ENCODE measurements around the gene PSD2. TPM values are rescaled to one million over a fixed set of nuclear protein-coding genes. Genes with fewer than 3 reads are reported as not detected.
"Not testable (repeated sequence)": the region's sequence is repeated elsewhere in the genome, so short reads cannot be mapped to it uniquely, and the experiment has no call there.

Gene PSD2
- total RNA-seq, 5 donors from 2014 or later (not counting 1 experiment from before 2014, with no cell fraction given), result 0.07 to 0.15 (median 0.09) TPM; not detected in 2

GRCh38 chr5:139787568-139788293 lies 7.9 kb upstream of the PSD2 start:
- Mint-ChIP-seq H3K4me3 (peak overlapping the region; percentile 80 to 85 (median 80)), H3K4me1 (peaks cover 4 to 11% (median 5%) of the 10 kb centered on the region in 3 donors), H3K9me3 (no peaks in the 10 kb centered on the region), H3K27ac (no peak overlapping the region), H3K27me3 (peaks cover 25 to 42% of the 10 kb centered on the region in 2 donors), H3K36me3 (no peaks in the 10 kb centered on the region)
- peak; percentile 36 to 90 (median 76) for DNase-seq
- under 1% methylated on average over 45 of the region's 57 CpGs for WGBS (ENCODE audit: insufficient coverage)
- ChIA-PET CTCF (interaction anchor here (0.6 to 3.5 kb wide), 23 partner anchors 10 to 994 kb away, joined by 3 to 63 read pairs (median 5); no protein-coding TSS in a partner anchor), POLR2A (no interaction called here)
- ATAC-seq (replicated peaks in 1 of 4), result peak; percentile 85 to 88 (median 86)
- Histone ChIP-seq H3K4me1 (ENCODE audit: control insufficient read depth in 1 of 2, extremely low read depth in 1 of 2, insufficient read depth in 2 of 2, low read length in 2 of 2) (peaks cover 2 to 16% of the 10 kb centered on the region in 2 experiments), H3K9me3 (no peaks in the 10 kb centered on the region), H3K27me3 (replicated peaks in 1 of 2; ENCODE audit: control insufficient read depth in 2 of 2, extremely low read depth in 1 of 2, insufficient read depth in 2 of 2, low read length in 1 of 2) (peaks cover 0 to 48% of the 10 kb centered on the region in 2 experiments), H3K36me3 (ENCODE audit: control insufficient read depth in 2 of 2, extremely low read depth in 1 of 2, insufficient read depth in 1 of 2, low read length in 1 of 2) (no peaks in the 10 kb centered on the region), H3K27ac (ENCODE audit: low read length) (no peak overlapping the region), H3K4me3 (ENCODE audit: control insufficient read depth in 1 of 2, extremely low read depth in 1 of 2, low read length in 1 of 2) (peak overlapping the region; percentile 48 to 78)

- Histone ChIP-seq H3K9me3 (no peaks in the 10 kb centered on the region), H3K4me1 (ENCODE audit: control insufficient read depth in 1 of 2, extremely low read depth in 1 of 2, insufficient read depth in 2 of 2, low read length in 2 of 2) (peaks cover 2 to 16% of the 10 kb centered on the region in 2 experiments), H3K27me3 (replicated peaks in 1 of 2; ENCODE audit: control insufficient read depth in 2 of 2, extremely low read depth in 1 of 2, insufficient read depth in 2 of 2, low read length in 1 of 2) (peaks cover 0 to 53% of the 10 kb centered on the region in 2 experiments), H3K4me3 (ENCODE audit: control insufficient read depth in 1 of 2, extremely low read depth in 1 of 2, low read length in 1 of 2) (no peak overlapping the region), H3K36me3 (ENCODE audit: control insufficient read depth in 2 of 2, extremely low read depth in 1 of 2, insufficient read depth in 1 of 2, low read length in 1 of 2) (no peaks in the 10 kb centered on the region), H3K27ac (ENCODE audit: low read length) (no peak overlapping the region)
- ATAC-seq (replicated peaks in 1 of 4) (peak in 1 of 4 experiments; percentile 4), DNase-seq (no peak)
- Mint-ChIP-seq H3K27me3 (peaks cover 28 to 46% of the 10 kb centered on the region in 2 donors), H3K4me1 (peaks cover 4 to 11% (median 5%) of the 10 kb centered on the region in 3 donors), H3K27ac (no peak overlapping the region), H3K4me3 (peak overlapping the region; percentile 31 to 85 (median 59)), H3K9me3 (no peaks in the 10 kb centered on the region), H3K36me3 (no peaks in the 10 kb centered on the region)
- 71% methylated on average over 20 of the region's 32 CpGs for WGBS (ENCODE audit: insufficient coverage)
- POLR2A ChIA-PET, result no interaction called here
- CTCF ChIA-PET, result interaction anchor here (0.6 to 3.5 kb wide), 9 partner anchors 12 to 995 kb away, joined by 3 to 63 read pairs (median 6); no protein-coding TSS in a partner anchor
These were observed 7.2 kb upstream of the PSD2 start for GRCh38 chr5:139788294-139788910.

- Histone ChIP-seq H3K36me3 (ENCODE audit: control insufficient read depth in 2 of 2, extremely low read depth in 1 of 2, insufficient read depth in 1 of 2, low read length in 1 of 2) (no peaks in the 10 kb centered on the region), H3K4me1 (ENCODE audit: control insufficient read depth in 1 of 2, extremely low read depth in 1 of 2, insufficient read depth in 2 of 2, low read length in 2 of 2) (peaks cover 2 to 16% of the 10 kb centered on the region in 2 experiments), H3K27me3 (replicated peaks in 1 of 2; ENCODE audit: control insufficient read depth in 2 of 2, extremely low read depth in 1 of 2, insufficient read depth in 2 of 2, low read length in 1 of 2) (peaks cover 3 to 56% of the 10 kb centered on the region in 2 experiments), H3K27ac (ENCODE audit: low read length) (no peak overlapping the region), H3K9me3 (no peaks in the 10 kb centered on the region), H3K4me3 (ENCODE audit: control insufficient read depth in 1 of 2, extremely low read depth in 1 of 2, low read length in 1 of 2) (no peak overlapping the region)
- Mint-ChIP-seq H3K4me1 (peaks cover 4 to 14% (median 5%) of the 10 kb centered on the region in 3 donors), H3K27ac (no peak overlapping the region), H3K4me3 (peak overlapping the region; percentile 17 to 60 (median 37)), H3K36me3 (no peaks in the 10 kb centered on the region), H3K9me3 (no peaks in the 10 kb centered on the region), H3K27me3 (peaks cover 26 to 46% of the 10 kb centered on the region in 2 donors)
- DNase-seq (no peak), ATAC-seq (replicated peaks in 1 of 4) (no peak)
- ChIA-PET POLR2A (no interaction called here), CTCF (no interaction called here)
- 100% methylated on average over 1 of the region's 12 CpGs for WGBS (ENCODE audit: insufficient coverage)
These were observed 6.3 kb upstream of the PSD2 start for GRCh38 chr5:139789116-139789844.

- H3K27ac Mint-ChIP-seq, result no peak overlapping the region
- DNase-seq (no peak), ATAC-seq (replicated peaks in 1 of 4) (no peak)
- ChIA-PET CTCF (no interaction called here), POLR2A (no interaction called here)
- no peak overlapping the region for H3K27ac ChIP-seq (ENCODE audit: low read length)
- H3K4me3 ChIP-seq (ENCODE audit: control insufficient read depth in 1 of 2, extremely low read depth in 1 of 2, low read length in 1 of 2), result no peak overlapping the region
- H3K9me3 Mint-ChIP-seq, result no peaks in the 10 kb centered on the region
- H3K4me1 Mint-ChIP-seq, result peaks cover 4 to 16% (median 6%) of the 10 kb centered on the region in 3 donors
- no peaks in the 10 kb centered on the region for H3K9me3 ChIP-seq
- no peaks in the 10 kb centered on the region for H3K36me3 ChIP-seq (ENCODE audit: control insufficient read depth in 2 of 2, extremely low read depth in 1 of 2, insufficient read depth in 1 of 2, low read length in 1 of 2)
- peaks cover 4 to 58% of the 10 kb centered on the region in 2 experiments for H3K27me3 ChIP-seq (replicated peaks in 1 of 2; ENCODE audit: control insufficient read depth in 2 of 2, extremely low read depth in 1 of 2, insufficient read depth in 2 of 2, low read length in 1 of 2)
- H3K4me3 Mint-ChIP-seq, result no peak overlapping the region
- H3K4me1 ChIP-seq (ENCODE audit: control insufficient read depth in 1 of 2, extremely low read depth in 1 of 2, insufficient read depth in 2 of 2, low read length in 2 of 2), result peaks cover 2 to 17% of the 10 kb centered on the region in 2 experiments
- peaks cover 30 to 47% of the 10 kb centered on the region in 2 donors for H3K27me3 Mint-ChIP-seq
- 86% methylated on average over 12 of the region's 12 CpGs for WGBS (ENCODE audit: insufficient coverage)
- no peaks in the 10 kb centered on the region for H3K36me3 Mint-ChIP-seq
These were observed 5.8 kb upstream of the PSD2 start for GRCh38 chr5:139789845-139790189.

- DNase-seq, result no peak
- ChIA-PET POLR2A (no interaction called here), CTCF (interaction anchor here (0.7 to 1.2 kb wide), 5 partner anchors 13 to 178 kb away, joined by 3 to 13 read pairs (median 3); no protein-coding TSS in a partner anchor)
- Mint-ChIP-seq H3K27me3 (peaks cover 30 to 50% of the 10 kb centered on the region in 2 donors), H3K9me3 (no peaks in the 10 kb centered on the region), H3K36me3 (no peaks in the 10 kb centered on the region), H3K4me3 (no peak overlapping the region), H3K4me1 (peaks cover 4 to 20% (median 11%) of the 10 kb centered on the region in 3 donors), H3K27ac (no peak overlapping the region)
- no peaks in the 10 kb centered on the region for H3K9me3 ChIP-seq
- H3K27me3 ChIP-seq (replicated peaks in 1 of 2; ENCODE audit: control insufficient read depth in 2 of 2, extremely low read depth in 1 of 2, insufficient read depth in 2 of 2, low read length in 1 of 2), result peaks cover 4 to 58% of the 10 kb centered on the region in 2 experiments
- no CpG with 5 or more reads among the region's 2 CpGs for whole genome bisulfite sequencing (ENCODE audit: insufficient coverage)
- peaks cover 2 to 27% of the 10 kb centered on the region in 2 experiments for H3K4me1 ChIP-seq (ENCODE audit: control insufficient read depth in 1 of 2, extremely low read depth in 1 of 2, insufficient read depth in 2 of 2, low read length in 2 of 2)
- no peak overlapping the region for H3K27ac ChIP-seq (ENCODE audit: low read length)
- no peak for ATAC-seq (replicated peaks in 1 of 4)
- H3K36me3 ChIP-seq (ENCODE audit: control insufficient read depth in 2 of 2, extremely low read depth in 1 of 2, insufficient read depth in 1 of 2, low read length in 1 of 2), result no peaks in the 10 kb centered on the region
- H3K4me3 ChIP-seq (ENCODE audit: control insufficient read depth in 1 of 2, extremely low read depth in 1 of 2, low read length in 1 of 2), result no peak overlapping the region
These were observed 3.4 kb upstream of the PSD2 start for GRCh38 chr5:139792218-139792617.

GRCh38 chr5:139792655-139793054 lies 3.0 kb upstream of the PSD2 start:
- WGBS (ENCODE audit: insufficient coverage), result 67% methylated on average over 1 of the region's 2 CpGs
- H3K36me3 Mint-ChIP-seq; H3K36me3 ChIP-seq (ENCODE audit: control insufficient read depth in 2 of 2, extremely low read depth in 1 of 2, insufficient read depth in 1 of 2, low read length in 1 of 2); ATAC-seq (replicated peaks in 1 of 4); H3K4me3 Mint-ChIP-seq; H3K27ac Mint-ChIP-seq; H3K27ac ChIP-seq (ENCODE audit: low read length); H3K9me3 ChIP-seq; H3K4me3 ChIP-seq (ENCODE audit: control insufficient read depth in 1 of 2, extremely low read depth in 1 of 2, low read length in 1 of 2); POLR2A ChIA-PET; H3K9me3 Mint-ChIP-seq; DNase-seq: not testable (repeated sequence)
- Mint-ChIP-seq H3K4me1 (peaks cover 3 to 17% (median 9%) of the 10 kb centered on the region in 3 donors), H3K27me3 (peaks cover 34 to 55% of the 10 kb centered on the region in 2 donors)
- CTCF ChIA-PET, result interaction anchor here in 1 of 2 donors (0.9 kb wide), 1 partner anchor 17 kb away, joined by 3 read pairs; no protein-coding TSS in a partner anchor
- Histone ChIP-seq H3K27me3 (replicated peaks in 1 of 2; ENCODE audit: control insufficient read depth in 2 of 2, extremely low read depth in 1 of 2, insufficient read depth in 2 of 2, low read length in 1 of 2) (peaks cover 4 to 57% of the 10 kb centered on the region in 2 experiments), H3K4me1 (ENCODE audit: control insufficient read depth in 1 of 2, extremely low read depth in 1 of 2, insufficient read depth in 2 of 2, low read length in 2 of 2) (peaks cover 2 to 23% of the 10 kb centered on the region in 2 experiments)
